ENCODE results near the gene MICAL2.

MICAL2 gene

GRCh38 chr11:12247543-12248254 is 137.3 kb downstream of the MICAL2 start:
- Mint-ChIP-seq H3K4me3 (no peak overlapping the region), H3K9me3 (no peaks in the 10 kb centered on the region), H3K36me3 (ENCODE audit: low read depth) (no peaks in the 10 kb centered on the region), H3K27ac (no peak overlapping the region), H3K4me1 (peaks cover 45% of the 10 kb centered on the region), H3K27me3 (ENCODE audit: low read depth, poor library complexity) (peaks cover 21% of the 10 kb centered on the region)
- no peak for DNase-seq
- TF ChIP-seq CTCF (IDR thresholded peaks at IDR 0.05), result no peak

GRCh38 chr11:12248330-12248729 is 137.9 kb downstream of the MICAL2 start:
- Mint-ChIP-seq H3K27ac (no peak overlapping the region), H3K4me1 (peaks cover 43% of the 10 kb centered on the region), H3K36me3 (ENCODE audit: low read depth) (no peaks in the 10 kb centered on the region), H3K9me3 (no peaks in the 10 kb centered on the region), H3K27me3 (ENCODE audit: low read depth, poor library complexity) (peaks cover 16% of the 10 kb centered on the region), H3K4me3 (no peak overlapping the region)
- no peak for DNase-seq
- no peak for TF ChIP-seq CTCF (IDR thresholded peaks at IDR 0.05)

- peaks cover 16% of the 10 kb centered on the region for H3K27me3 Mint-ChIP-seq (ENCODE audit: low read depth, poor library complexity)
- no peak overlapping the region for H3K4me3 Mint-ChIP-seq
- no peaks in the 10 kb centered on the region for H3K36me3 Mint-ChIP-seq (ENCODE audit: low read depth)
- no peak for DNase-seq
- H3K4me1 Mint-ChIP-seq, result peaks cover 32% of the 10 kb centered on the region
- TF ChIP-seq CTCF (IDR thresholded peaks at IDR 0.05), result no peak
- no peak overlapping the region for H3K27ac Mint-ChIP-seq
- no peaks in the 10 kb centered on the region for H3K9me3 Mint-ChIP-seq
Observed at GRCh38 chr11:12249590-12250260, 139.3 kb downstream of the MICAL2 start.

- Mint-ChIP-seq H3K4me1 (peaks cover 16% of the 10 kb centered on the region), H3K27me3 (ENCODE audit: low read depth, poor library complexity) (peaks cover 20% of the 10 kb centered on the region), H3K36me3 (ENCODE audit: low read depth) (no peaks in the 10 kb centered on the region), H3K27ac (no peak overlapping the region), H3K4me3 (no peak overlapping the region), H3K9me3 (no peaks in the 10 kb centered on the region)
- no peak for DNase-seq
- TF ChIP-seq CTCF (IDR thresholded peaks at IDR 0.05), result no peak
Observed at GRCh38 chr11:12251666-12252560, 141.5 kb downstream of the MICAL2 start.

GRCh38 chr11:12253843-12254281 is 143.5 kb downstream of the MICAL2 start:
- no peak for TF ChIP-seq CTCF (IDR thresholded peaks at IDR 0.05)
- H3K4me3 Mint-ChIP-seq, result no peak overlapping the region
- H3K4me1 Mint-ChIP-seq, result peaks cover 6% of the 10 kb centered on the region
- H3K36me3 Mint-ChIP-seq (ENCODE audit: low read depth), result no peaks in the 10 kb centered on the region
- DNase-seq, result no peak
- H3K27me3 Mint-ChIP-seq (ENCODE audit: low read depth, poor library complexity), result peaks cover 17% of the 10 kb centered on the region
- H3K27ac Mint-ChIP-seq, result no peak overlapping the region
- no peaks in the 10 kb centered on the region for H3K9me3 Mint-ChIP-seq

Data from nephron progenitor cell (in vitro differentiated cells).